Skeletal muscle satellite cell (primary cell): Measurements from ENCODE around the gene KCNK3.
A peak's percentile ranks its signal among the peaks of the same experiment; 100 is the strongest.

Experiments used
- H3K27me3 ChIP-seq: 2 replicates; pipeline ENCODE4 v1.7.0; 2013; ENCODE audit warnings: low read length; ENCODE audit not compliant: control insufficient read depth, insufficient read depth
- H3K36me3 ChIP-seq: 2 replicates; pipeline ENCODE4 v1.7.0; 2013; ENCODE audit warnings: mild to moderate bottlenecking, control low read depth, low read length; ENCODE audit not compliant: insufficient read depth
- H3K4me1 ChIP-seq: 2 replicates; pipeline ENCODE4 v1.7.0; 2013; ENCODE audit warnings: low read length; ENCODE audit not compliant: control insufficient read depth, insufficient read depth
- H3K4me2 ChIP-seq: 2 replicates; pipeline ENCODE4 v1.7.0; 2013; ENCODE audit warnings: mild to moderate bottlenecking, low read length
- H3K4me3 ChIP-seq: 2 replicates; pipeline ENCODE4 v1.7.0; 2013; ENCODE audit warnings: low read length
- H3K9ac ChIP-seq: 2 replicates; pipeline ENCODE4 v1.7.0; 2013; ENCODE audit warnings: mild to moderate bottlenecking, low read depth, low read length, moderate library complexity
- H3K9me3 ChIP-seq: replicated peaks from 2 replicates; pipeline ENCODE4 v1.7.0; 2013; ENCODE audit warnings: mild to moderate bottlenecking, control low read depth, low read length

Gene KCNK3

DNA sequence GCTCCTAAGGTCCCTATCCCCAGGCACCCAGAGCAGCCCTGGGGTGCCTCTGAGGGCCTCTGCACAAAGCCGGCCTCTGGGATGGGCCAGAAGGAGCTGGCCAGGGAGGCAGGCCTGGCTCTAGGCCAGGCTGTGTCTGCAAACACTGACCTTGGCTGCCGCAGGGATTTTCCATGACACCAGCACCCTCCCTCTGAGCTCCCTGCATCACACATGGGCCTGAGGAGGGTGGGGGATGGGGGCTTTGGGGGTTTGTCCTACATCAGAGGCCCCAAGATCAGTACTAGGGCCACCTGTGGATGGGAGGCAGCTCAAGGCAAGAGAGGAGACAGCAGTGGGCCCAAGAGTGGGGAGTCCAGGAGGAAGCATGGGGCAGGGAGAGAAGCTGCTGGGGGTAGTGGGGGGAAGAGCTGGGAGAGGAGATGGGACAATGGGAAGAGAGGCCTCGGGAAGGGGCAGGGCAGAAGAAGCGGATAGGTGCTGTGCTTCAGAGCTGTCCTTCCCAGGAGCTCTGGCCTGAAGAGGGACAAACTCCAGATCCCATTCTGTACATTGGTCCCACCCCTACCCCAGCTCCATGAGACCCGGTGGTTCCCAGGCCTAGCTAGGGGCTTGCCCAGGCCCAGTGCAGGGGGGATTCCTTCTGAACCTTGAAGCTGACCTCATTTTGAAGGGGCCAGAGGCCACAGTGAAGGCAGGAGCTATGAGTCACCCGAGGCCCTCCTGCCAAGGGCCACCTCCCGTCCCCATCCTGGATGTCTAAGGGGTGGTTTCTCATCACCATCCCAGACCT is 28.0 kb downstream of the KCNK3 start:
- peaks cover 26% of the 10 kb centered on the region for H3K4me1 ChIP-seq
- no peak overlapping the region for H3K4me2 ChIP-seq
- no peak overlapping the region for H3K9ac ChIP-seq
- H3K27me3 ChIP-seq, result peaks cover 23% of the 10 kb centered on the region
- no peaks in the 10 kb centered on the region for H3K36me3 ChIP-seq
- no peaks in the 10 kb centered on the region for H3K9me3 ChIP-seq
- H3K4me3 ChIP-seq, result no peak overlapping the region

DNA sequence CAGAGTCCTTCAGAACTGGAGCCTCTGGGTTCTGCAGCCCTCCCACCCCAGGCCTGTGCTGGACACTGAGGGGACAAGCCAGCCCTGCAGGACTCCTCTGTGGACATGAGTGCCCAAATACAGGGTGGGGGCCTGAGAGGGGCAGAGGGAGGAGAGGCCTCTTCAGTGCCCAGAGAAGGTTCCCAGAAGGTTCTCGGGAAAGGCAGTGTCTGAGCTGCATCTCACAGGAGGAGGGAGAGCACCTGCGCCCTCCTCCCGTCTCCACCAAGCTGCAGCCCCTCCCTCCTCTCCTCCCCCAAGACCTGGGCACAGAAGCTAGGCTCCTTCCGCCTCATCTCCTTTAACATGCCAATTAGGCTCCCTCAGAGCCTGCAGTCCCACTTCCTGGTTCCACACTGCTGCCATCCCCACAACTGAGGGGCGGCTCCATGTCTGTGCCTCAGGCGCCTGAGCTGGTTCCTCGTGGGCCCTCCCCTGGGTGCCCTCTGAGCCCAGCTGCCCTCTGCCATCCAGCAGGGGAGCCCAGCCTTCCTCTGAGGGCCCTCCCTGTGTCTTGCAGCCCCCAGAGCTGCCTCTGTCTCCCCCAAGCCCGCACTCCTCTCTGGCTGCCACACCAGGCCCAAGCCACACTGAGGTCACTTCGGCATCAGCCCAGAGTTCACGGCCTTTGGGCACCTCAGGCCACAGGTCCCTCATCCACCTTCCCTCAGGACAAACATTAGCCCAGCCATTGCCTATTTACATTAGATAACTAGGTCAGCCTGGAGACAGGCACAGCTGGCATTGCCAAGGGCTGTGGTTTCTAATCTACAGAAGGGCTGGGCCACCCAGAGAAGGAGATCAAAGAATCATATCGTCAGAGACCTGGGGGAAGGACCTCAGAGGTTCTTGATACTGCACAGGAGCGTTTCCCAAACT is 28.9 kb downstream of the KCNK3 start:
- Histone ChIP-seq H3K4me2 (no peak overlapping the region), H3K9ac (no peak overlapping the region), H3K4me3 (no peak overlapping the region), H3K27me3 (peaks cover 19% of the 10 kb centered on the region), H3K36me3 (no peaks in the 10 kb centered on the region), H3K4me1 (peaks cover 26% of the 10 kb centered on the region), H3K9me3 (no peaks in the 10 kb centered on the region)

DNA sequence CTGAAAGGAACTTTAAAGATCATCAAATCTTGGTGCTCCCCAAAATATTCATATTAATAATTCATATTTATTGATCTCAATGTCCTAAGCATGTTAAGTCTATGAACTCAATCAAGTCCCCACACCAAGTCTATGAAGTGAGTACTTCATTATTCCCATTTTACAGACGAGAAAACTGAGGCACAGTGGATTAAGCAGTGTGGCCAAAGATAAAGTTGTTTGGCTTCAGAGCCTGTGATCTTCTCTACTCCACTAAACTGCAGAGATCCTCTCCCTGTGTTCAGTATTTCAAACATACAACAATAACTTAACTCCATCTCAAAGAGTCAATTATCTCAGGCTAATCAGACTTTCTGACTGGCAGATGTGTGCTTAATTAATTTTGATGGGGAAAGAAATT is 29.8 kb downstream of the KCNK3 start:
- Histone ChIP-seq H3K4me2 (no peak overlapping the region), H3K27me3 (peaks cover 17% of the 10 kb centered on the region), H3K9ac (no peak overlapping the region), H3K9me3 (no peaks in the 10 kb centered on the region), H3K4me1 (peaks cover 26% of the 10 kb centered on the region), H3K36me3 (no peaks in the 10 kb centered on the region), H3K4me3 (no peak overlapping the region)

DNA sequence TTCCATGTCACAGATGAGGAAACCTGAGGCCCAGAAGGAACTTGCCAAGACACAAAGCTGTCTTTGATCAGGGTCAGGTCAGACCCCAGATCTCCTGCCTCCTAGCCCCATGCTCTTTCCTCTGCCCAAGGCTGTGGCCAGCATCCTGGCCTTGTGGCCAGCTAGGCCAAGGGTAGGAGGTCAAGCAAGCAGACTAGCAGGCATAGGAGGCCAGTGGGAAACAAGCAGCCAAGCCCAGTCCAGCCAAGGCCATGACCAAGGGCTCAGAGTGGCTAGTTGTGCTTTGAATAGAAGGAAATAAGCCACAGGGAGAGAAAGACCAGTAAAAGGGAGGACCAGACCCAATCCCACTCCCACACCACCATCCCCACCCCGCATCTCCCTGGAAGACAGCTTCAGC is 30.4 kb downstream of the KCNK3 start:
- Histone ChIP-seq H3K9me3 (no peaks in the 10 kb centered on the region), H3K4me1 (peaks cover 28% of the 10 kb centered on the region), H3K9ac (no peak overlapping the region), H3K4me2 (no peak overlapping the region), H3K4me3 (no peak overlapping the region), H3K36me3 (no peaks in the 10 kb centered on the region), H3K27me3 (peaks cover 19% of the 10 kb centered on the region)

DNA sequence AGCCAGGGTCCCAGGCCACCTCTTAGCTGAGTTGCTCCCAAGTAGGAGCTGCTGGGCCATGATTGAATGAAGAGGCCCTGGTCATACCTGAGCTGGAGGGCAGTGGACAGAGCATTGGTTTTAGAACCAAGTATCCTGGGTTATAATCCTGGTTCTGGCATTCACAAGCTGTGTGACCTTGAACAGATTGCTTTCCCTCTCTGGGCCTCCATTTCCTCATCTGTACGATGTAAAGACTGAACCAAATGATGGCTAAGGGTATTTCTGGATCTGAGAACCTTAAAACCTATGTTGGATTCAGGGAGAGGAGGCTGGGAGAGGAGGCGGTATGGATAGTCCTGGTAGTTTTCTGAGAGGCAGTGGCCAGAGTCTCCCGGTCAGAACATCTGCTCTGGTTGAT is 31.0 kb downstream of the KCNK3 start:
- H3K4me3 ChIP-seq, result no peak overlapping the region
- H3K27me3 ChIP-seq, result peaks cover 21% of the 10 kb centered on the region
- peaks cover 31% of the 10 kb centered on the region for H3K4me1 ChIP-seq
- no peaks in the 10 kb centered on the region for H3K9me3 ChIP-seq
- H3K4me2 ChIP-seq, result peak overlapping the region; percentile 43
- no peak overlapping the region for H3K9ac ChIP-seq
- no peaks in the 10 kb centered on the region for H3K36me3 ChIP-seq

DNA sequence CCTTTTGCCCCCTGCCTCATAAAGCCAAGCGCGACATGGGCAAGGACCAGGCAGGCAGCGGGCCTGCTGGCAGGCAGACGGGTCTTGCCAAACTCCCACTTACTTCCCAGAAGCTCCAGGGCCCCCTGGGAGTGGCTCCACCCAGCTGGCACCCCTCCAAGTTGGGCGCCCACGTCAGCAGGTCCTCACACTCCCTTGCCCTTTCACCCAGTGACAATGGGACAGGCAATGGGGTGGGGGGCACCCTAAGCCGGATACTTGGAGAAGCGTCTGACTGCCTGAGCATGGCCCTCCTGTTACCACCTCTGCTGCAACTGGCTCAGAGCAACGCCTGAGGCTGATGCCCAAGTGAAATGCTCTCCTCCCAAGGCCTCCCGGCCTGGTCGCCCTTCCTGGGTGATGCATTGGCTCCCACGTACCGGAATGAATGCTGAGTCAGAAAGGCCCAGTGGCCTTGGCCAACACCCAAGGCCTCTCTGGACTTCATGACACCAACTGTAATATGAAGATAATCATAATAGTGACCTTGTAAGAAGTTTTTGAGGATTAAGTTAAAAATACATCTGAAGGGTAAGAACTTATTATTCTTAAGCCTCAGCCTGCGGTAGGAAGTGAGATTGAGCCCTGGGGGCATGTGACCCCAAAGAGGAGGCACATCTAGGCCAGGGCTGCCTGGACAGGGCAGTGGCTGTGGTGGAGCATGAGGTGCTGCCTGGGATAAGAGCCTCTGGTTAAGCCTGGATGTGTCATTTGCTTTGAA is 31.6 kb downstream of the KCNK3 start:
- Histone ChIP-seq H3K4me1 (peaks cover 31% of the 10 kb centered on the region), H3K27me3 (peaks cover 21% of the 10 kb centered on the region), H3K4me2 (peak overlapping the region; percentile 43), H3K36me3 (no peaks in the 10 kb centered on the region), H3K9me3 (no peaks in the 10 kb centered on the region), H3K9ac (no peak overlapping the region), H3K4me3 (no peak overlapping the region)

DNA sequence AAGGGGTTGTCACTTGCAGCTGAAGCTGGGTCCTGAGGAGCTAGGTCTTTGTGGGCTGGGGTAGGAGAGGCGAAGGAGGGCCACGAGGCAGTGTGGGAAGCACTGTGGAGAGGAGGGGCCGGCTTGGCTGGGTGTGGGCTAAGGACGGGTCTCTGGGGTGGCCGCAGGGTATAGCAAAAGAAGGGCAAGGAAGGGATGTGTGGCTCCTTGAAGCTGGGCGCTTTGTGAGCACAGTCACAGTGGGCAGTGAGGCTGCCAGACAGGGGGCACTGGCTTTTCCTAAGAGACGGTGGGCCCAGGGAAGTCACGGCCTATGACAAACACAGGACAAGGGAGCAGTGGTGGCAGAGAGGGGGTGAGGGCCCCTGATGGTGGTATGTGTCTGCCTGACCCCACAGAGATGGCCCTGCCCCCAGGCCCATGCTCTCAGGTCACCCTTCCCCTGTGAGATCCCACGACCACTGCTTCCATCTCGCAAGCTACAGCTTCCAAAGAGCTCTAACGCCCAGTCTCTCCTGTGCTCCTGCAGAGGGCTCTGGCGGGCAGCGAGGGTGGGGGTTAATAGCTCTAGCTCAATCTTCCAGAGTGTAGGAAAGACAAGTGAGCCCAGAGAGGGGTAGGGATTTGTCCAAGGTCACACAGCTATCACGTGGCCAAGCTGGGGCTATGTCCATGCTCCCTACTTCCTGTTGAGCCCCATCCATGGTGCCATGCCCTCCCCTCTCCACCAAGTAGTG is 32.4 kb downstream of the KCNK3 start:
- Histone ChIP-seq H3K4me3 (no peak overlapping the region), H3K27me3 (peaks cover 25% of the 10 kb centered on the region), H3K4me1 (peaks cover 31% of the 10 kb centered on the region), H3K4me2 (no peak overlapping the region), H3K9me3 (no peaks in the 10 kb centered on the region), H3K36me3 (no peaks in the 10 kb centered on the region), H3K9ac (no peak overlapping the region)

DNA sequence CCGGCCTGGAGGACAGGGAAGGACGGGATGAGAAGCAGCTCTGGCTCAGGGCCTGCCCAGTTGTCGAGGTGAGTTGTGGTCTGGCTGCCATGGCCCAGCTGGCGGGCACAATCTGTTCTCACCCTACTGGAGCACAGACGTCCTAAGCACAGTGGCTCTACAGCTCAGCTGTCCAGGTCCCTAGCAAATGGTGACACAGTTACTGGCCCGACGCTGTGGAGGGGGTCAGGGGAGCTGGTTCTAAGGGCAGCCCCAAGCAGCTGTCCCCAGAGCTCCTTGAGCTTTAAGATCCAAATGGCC is 32.9 kb downstream of the KCNK3 start:
- H3K9ac ChIP-seq, result no peak overlapping the region
- H3K4me1 ChIP-seq, result peaks cover 30% of the 10 kb centered on the region
- H3K9me3 ChIP-seq, result no peaks in the 10 kb centered on the region
- H3K36me3 ChIP-seq, result no peaks in the 10 kb centered on the region
- H3K4me2 ChIP-seq, result no peak overlapping the region
- H3K4me3 ChIP-seq, result no peak overlapping the region
- H3K27me3 ChIP-seq, result peaks cover 30% of the 10 kb centered on the region

DNA sequence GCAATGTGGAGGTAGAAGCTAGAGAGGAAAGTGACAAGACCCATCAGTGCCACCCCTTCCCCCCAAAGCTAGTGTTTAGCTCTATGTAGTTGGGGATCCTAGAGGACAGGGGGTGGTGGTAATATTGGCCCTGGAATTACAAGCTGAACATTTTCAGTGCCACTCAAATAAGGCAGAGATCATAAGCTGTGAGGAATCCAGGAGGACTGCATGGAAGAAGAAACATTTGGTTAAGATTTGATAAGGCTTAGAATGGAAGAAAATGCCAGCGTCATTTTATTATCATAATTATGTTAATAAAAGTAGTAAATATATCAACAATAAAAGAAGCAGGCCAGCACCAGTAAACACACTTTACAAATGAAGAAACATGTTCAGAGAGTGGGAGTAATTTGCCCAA is 33.7 kb downstream of the KCNK3 start:
- H3K4me3 ChIP-seq, result no peak overlapping the region
- no peak overlapping the region for H3K9ac ChIP-seq
- H3K4me1 ChIP-seq, result peaks cover 24% of the 10 kb centered on the region
- no peaks in the 10 kb centered on the region for H3K36me3 ChIP-seq
- H3K27me3 ChIP-seq, result peaks cover 35% of the 10 kb centered on the region
- no peak overlapping the region for H3K4me2 ChIP-seq
- H3K9me3 ChIP-seq, result no peaks in the 10 kb centered on the region

DNA sequence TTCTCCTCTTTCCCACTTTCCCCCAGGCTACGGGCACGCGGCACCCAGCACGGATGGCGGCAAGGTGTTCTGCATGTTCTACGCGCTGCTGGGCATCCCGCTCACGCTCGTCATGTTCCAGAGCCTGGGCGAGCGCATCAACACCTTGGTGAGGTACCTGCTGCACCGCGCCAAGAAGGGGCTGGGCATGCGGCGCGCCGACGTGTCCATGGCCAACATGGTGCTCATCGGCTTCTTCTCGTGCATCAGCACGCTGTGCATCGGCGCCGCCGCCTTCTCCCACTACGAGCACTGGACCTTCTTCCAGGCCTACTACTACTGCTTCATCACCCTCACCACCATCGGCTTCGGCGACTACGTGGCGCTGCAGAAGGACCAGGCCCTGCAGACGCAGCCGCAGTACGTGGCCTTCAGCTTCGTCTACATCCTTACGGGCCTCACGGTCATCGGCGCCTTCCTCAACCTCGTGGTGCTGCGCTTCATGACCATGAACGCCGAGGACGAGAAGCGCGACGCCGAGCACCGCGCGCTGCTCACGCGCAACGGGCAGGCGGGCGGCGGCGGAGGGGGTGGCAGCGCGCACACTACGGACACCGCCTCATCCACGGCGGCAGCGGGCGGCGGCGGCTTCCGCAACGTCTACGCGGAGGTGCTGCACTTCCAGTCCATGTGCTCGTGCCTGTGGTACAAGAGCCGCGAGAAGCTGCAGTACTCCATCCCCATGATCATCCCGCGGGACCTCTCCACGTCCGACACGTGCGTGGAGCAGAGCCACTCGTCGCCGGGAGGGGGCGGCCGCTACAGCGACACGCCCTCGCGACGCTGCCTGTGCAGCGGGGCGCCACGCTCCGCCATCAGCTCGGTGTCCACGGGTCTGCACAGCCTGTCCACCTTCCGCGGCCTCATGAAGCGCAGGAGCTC is 35.4 kb downstream of the KCNK3 start:
- Histone ChIP-seq H3K9ac (no peak overlapping the region), H3K4me1 (peaks cover 24% of the 10 kb centered on the region), H3K9me3 (no peaks in the 10 kb centered on the region), H3K27me3 (peaks cover 49% of the 10 kb centered on the region), H3K4me2 (peak overlapping the region; percentile 63), H3K36me3 (no peaks in the 10 kb centered on the region), H3K4me3 (no peak overlapping the region)
